Muscle layer of duodenum (tissue), 2 donors: ENCODE data around the gene ABR.
"Not testable (repeated sequence)": the region's sequence is repeated elsewhere in the genome, so short reads cannot be mapped to it uniquely, and the experiment has no call there.

Experiments used
- H3K27ac ChIP-seq: one replicate; pipeline ENCODE4 v1.7.0; 2013; ENCODE audit warnings: mild to moderate bottlenecking, low read length
- H3K27me3 ChIP-seq: one replicate; pipeline ENCODE4 v1.7.0; 2013; ENCODE audit warnings: low read depth, mild to moderate bottlenecking, control low read depth, low read length
- H3K36me3 ChIP-seq, 2 donors: one replicate each; pipeline ENCODE4 v1.7.0; 2013; ENCODE audit warnings: low read length in 2 of 2, control low read depth in 1 of 2, mild to moderate bottlenecking in 1 of 2; ENCODE audit not compliant: insufficient read depth in 2 of 2, control insufficient read depth in 1 of 2
- H3K4me1 ChIP-seq, 2 donors: one replicate each; pipeline ENCODE4 v1.7.0; 2013; ENCODE audit warnings: low read length in 2 of 2, mild to moderate bottlenecking in 2 of 2, control low read depth in 1 of 2, moderate library complexity in 1 of 2; ENCODE audit not compliant: insufficient read depth in 2 of 2, control insufficient read depth in 1 of 2
- H3K4me3 ChIP-seq, 2 donors: one replicate each; pipeline ENCODE4 v1.7.0; 2013; ENCODE audit warnings: low read length in 2 of 2, low read depth in 1 of 2, mild to moderate bottlenecking in 1 of 2
- H3K9me3 ChIP-seq, 2 donors: one replicate each; pipeline ENCODE4 v1.7.0; 2013; ENCODE audit warnings: low read length in 2 of 2, control low read depth in 1 of 2, mild to moderate bottlenecking in 1 of 2; ENCODE audit not compliant: control insufficient read depth in 1 of 2
- donor health status: healthy.

Gene ABR

DNA sequence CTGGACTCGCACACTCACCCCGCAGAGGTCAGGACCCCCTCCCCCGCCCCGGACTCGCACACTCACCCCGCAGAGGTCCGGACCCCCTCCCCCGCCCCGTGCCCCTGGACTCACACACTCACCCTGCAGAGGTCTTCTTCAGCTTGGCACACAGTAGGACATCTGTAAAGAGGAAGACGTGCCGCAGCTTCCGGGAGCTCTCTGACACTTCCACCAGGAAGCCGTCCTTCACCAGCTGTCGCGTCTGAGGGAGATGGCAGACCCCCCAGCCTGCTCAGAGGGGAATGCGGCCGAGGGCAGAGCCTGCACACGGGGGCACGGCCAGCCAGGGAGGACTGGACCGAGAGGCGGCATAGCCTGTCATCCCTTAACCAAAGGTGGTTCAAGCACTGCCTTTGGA is 109.9 kb downstream of the ABR start:
- peaks cover 29 to 72% of the 10 kb centered on the region in 2 donors for H3K36me3 ChIP-seq
- no peaks in the 10 kb centered on the region for H3K4me1 ChIP-seq
- H3K4me3 ChIP-seq: no peak overlapping the region
- no peak overlapping the region for H3K27ac ChIP-seq
- H3K27me3 ChIP-seq: no peaks in the 10 kb centered on the region
- H3K9me3 ChIP-seq: no peaks in the 10 kb centered on the region

DNA sequence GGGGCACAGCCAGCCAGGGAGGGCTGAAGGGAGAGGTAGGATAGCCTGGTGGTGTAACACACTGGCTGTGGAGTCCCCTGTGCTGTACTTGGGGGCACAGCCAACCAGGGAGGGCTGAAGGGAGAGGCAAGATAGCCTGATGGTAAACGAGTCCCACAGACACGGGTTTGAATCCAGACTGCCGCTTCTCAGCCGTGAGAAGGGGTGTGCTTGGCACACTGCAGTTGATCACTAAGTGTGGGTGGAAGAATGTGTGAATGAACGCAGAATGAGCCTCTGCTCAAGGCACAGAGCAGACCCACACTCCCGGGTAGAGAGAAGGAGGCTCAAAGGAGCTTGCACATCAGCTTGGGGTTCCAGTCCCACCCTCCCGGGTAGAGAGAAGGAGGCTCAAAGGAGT is 111.4 kb downstream of the ABR start:
- Histone ChIP-seq H3K27ac (no peak overlapping the region), H3K4me1 (no peaks in the 10 kb centered on the region), H3K9me3 (no peaks in the 10 kb centered on the region), H3K27me3 (no peaks in the 10 kb centered on the region), H3K36me3 (peaks cover 29 to 68% of the 10 kb centered on the region in 2 donors), H3K4me3 (no peak overlapping the region)

DNA sequence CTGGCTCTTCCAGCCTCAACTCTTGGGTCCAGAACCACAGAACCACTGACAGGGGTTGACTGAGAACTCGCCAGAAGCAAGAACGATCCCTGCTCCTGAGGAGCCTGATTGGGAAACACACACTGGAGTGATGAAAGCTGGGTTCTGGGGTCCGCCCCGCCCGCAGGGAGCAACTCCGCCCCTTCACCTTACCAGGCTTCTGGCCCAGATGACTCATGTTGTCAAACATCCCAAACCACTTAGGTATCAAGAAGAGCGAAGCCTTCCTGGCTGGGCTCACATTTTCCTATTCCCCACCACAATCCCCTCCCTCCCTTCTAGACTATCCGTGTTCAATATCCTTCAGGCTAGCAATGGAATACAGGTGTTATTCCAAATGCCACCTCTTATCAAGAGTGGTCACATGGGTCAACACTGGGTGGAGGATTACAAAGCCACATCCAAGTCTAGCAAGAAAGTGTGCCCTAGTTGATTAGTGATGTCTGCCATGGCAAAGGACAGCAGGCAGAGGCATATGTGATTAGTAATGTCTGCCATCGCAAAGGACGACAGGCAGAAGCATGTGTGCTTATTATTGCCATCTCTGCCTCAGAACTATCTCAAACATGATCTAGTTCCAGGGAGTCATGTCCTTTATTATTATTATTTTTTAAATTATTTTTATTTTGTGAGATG is 112.4 kb downstream of the ABR start:
- Histone ChIP-seq H3K4me3 (no peak overlapping the region), H3K9me3 (no peaks in the 10 kb centered on the region), H3K4me1 (no peaks in the 10 kb centered on the region), H3K36me3 (peaks cover 34 to 63% of the 10 kb centered on the region in 2 donors), H3K27me3 (no peaks in the 10 kb centered on the region), H3K27ac (no peak overlapping the region)

- not testable (repeated sequence) for H3K9me3 ChIP-seq, H3K27ac ChIP-seq, H3K27me3 ChIP-seq, H3K4me1 ChIP-seq, H3K4me3 ChIP-seq
- peaks cover 31 to 57% of the 10 kb centered on the region in 2 donors for H3K36me3 ChIP-seq
These were observed 114.4 kb downstream of the ABR start for GRCh38 chr17:1065416-1065815.

DNA sequence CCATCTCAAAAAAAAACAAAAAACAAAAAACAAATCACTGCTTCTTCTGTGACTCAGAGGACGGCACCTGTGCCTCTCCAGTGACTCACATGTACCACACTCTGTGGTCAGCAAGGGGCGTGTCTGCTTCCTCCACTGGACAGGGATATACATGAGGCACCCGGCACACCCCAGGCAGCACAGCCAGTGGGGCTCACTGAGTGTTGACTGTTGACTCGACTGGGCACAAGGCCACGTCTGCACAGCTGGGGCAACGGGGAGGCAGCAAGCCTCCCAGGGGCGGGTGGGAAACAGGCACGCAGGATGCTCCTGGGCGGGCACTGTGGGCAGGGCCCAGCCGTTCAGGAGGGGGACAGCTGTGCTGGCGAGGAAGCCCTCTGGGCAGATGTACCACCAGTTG is 118.8 kb downstream of the ABR start:
- H3K27ac ChIP-seq: no peak overlapping the region
- H3K36me3 ChIP-seq: peaks cover 32 to 57% of the 10 kb centered on the region in 2 donors
- H3K27me3 ChIP-seq: no peaks in the 10 kb centered on the region
- H3K4me1 ChIP-seq: peaks cover 0 to 2% of the 10 kb centered on the region in 2 donors
- no peak overlapping the region for H3K4me3 ChIP-seq
- H3K9me3 ChIP-seq: no peaks in the 10 kb centered on the region

GRCh38 chr17:1059131-1059795 is 120.5 kb downstream of the ABR start:
- Histone ChIP-seq H3K27ac (no peak overlapping the region), H3K4me1 (peaks cover 0 to 4% of the 10 kb centered on the region in 2 donors), H3K4me3 (no peak overlapping the region), H3K36me3 (peaks cover 32 to 54% of the 10 kb centered on the region in 2 donors), H3K9me3 (no peaks in the 10 kb centered on the region), H3K27me3 (no peaks in the 10 kb centered on the region)

- Histone ChIP-seq H3K9me3 (no peaks in the 10 kb centered on the region), H3K4me3 (no peak overlapping the region), H3K36me3 (peaks cover 36 to 61% of the 10 kb centered on the region in 2 donors), H3K4me1 (peaks cover 0 to 4% of the 10 kb centered on the region in 2 donors), H3K27me3 (no peaks in the 10 kb centered on the region), H3K27ac (no peak overlapping the region)
These were observed 121.2 kb downstream of the ABR start for GRCh38 chr17:1058423-1059130.

DNA sequence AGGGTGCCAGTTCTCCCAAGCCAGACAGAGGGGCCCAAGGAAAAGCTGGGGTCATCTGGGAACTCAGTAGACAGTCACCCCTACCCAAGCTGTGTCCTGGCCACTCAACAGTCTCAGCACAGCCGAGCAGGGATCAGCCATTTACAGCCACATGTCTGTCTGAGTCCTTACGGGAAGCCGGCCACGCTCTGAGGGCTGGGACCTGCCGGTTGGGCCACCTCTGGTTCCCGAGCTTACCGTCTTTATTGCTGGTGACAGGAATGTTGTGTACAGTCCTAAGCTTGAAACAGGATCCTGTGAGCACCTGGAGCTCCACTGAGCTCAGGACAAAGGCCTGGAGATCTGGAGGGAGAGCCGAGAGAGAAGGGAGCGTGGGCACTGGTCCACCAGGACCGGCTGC is 123.0 kb downstream of the ABR start:
- peaks cover 26 to 57% of the 10 kb centered on the region in 2 donors for H3K36me3 ChIP-seq
- H3K9me3 ChIP-seq: no peaks in the 10 kb centered on the region
- H3K4me1 ChIP-seq: peaks cover 0 to 4% of the 10 kb centered on the region in 2 donors
- H3K27ac ChIP-seq: no peak overlapping the region
- no peaks in the 10 kb centered on the region for H3K27me3 ChIP-seq
- H3K4me3 ChIP-seq: no peak overlapping the region

DNA sequence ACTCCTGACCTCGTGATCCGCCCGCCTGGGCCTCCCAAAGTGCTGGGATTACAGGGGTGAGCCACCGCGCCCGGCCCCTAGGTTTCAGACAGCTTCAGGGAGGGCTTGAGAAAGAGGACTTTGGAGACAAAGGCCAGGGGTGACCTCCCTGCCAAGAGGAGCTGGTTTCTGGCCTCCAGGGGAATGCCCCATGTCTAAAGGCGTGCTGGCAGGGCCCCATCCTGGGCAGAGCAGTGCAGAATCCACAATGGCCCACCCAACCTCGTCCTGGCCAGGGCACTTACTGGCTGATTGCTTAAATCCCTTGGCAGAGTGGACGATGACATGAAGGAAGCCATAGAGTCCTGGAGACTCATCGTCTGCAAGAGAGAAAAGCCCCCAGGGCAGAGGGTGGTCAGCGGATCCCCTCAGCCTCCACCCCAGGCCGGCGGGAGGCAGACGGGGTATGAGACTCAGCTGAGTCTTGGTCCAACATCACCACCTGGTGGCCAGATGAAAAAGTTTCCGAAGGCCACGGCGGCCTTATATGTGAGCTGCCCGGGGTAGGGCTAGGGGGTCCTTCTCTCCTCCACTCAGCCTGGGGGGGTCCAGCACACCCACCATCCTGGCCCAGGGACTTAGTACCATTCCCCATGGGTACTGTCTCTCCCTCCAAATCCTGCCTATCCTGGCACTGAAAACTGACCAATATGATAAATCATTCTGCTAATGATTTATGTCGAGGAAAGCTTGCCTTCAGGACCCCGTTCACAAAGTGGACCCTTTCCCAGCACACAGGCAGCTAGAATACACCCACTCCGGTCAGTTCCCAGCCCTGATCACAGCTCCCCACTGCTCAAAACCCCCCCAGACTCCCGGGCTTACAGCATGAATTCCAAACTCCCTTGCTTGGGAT is 123.8 kb downstream of the ABR start:
- H3K36me3 ChIP-seq: peaks cover 26 to 50% of the 10 kb centered on the region in 2 donors
- H3K4me1 ChIP-seq: peaks cover 0 to 4% of the 10 kb centered on the region in 2 donors
- no peak overlapping the region for H3K27ac ChIP-seq
- no peaks in the 10 kb centered on the region for H3K9me3 ChIP-seq
- no peaks in the 10 kb centered on the region for H3K27me3 ChIP-seq
- H3K4me3 ChIP-seq: no peak overlapping the region

DNA sequence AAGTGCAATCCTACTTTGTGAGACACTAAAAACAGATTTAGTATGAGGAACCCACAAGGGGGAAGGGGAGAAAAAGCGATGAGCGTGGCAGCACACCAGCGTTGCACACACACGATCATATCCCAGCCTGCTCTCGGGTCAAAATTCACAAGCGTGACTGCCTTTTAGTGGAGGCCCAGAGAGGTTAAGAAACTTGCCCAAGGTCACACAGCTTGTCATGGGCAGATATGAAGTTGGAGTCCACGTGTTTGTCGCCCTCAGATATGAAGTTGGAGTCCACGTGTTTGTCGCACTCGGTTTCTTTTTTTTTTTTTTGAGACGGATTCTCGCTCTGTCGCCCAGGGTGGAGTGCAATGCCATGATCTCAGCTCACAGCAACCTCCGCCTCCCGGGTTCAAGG is 124.5 kb downstream of the ABR start:
- H3K4me1 ChIP-seq: peaks cover 0 to 4% of the 10 kb centered on the region in 2 donors
- no peak overlapping the region for H3K27ac ChIP-seq
- H3K36me3 ChIP-seq: peaks cover 26 to 47% of the 10 kb centered on the region in 2 donors
- no peak overlapping the region for H3K4me3 ChIP-seq
- no peaks in the 10 kb centered on the region for H3K27me3 ChIP-seq
- no peaks in the 10 kb centered on the region for H3K9me3 ChIP-seq

DNA sequence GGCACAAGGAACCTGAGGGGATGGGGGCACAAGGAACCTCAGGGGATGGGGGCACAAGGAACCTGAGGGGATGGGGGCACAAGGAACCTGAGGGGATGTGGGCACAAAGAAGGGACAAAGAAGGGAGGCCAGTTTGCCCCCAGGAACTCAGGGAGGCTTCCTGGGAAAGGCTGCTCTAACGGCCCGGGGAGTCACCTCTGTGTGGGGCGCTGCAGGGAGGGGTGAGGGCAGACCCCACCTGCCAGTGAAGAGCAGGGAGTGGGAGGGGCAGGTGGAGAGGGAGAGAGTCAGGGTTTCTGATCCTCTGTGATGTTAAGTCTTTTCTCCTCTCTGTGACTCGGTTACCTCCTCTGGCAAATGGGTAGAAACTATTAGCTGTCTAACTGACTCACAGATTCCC is 125.1 kb downstream of the ABR start:
- no peaks in the 10 kb centered on the region for H3K27me3 ChIP-seq
- H3K4me1 ChIP-seq: peaks cover 0 to 4% of the 10 kb centered on the region in 2 donors
- no peak overlapping the region for H3K27ac ChIP-seq
- H3K9me3 ChIP-seq: no peaks in the 10 kb centered on the region
- no peak overlapping the region for H3K4me3 ChIP-seq
- H3K36me3 ChIP-seq: peaks cover 29 to 41% of the 10 kb centered on the region in 2 donors
